Measurements from ENCODE around the gene MAN1B1.

MAN1B1 gene

GRCh38 chr9:137085920-137086530 is 760 bp upstream of the MAN1B1 start:
- DNase-seq (ENCODE audit: low spot score): peak; percentile 62

- no peak for DNase-seq (ENCODE audit: low spot score)
These were observed 682 bp downstream of the MAN1B1 start for GRCh38 chr9:137087409-137087925.

GRCh38 chr9:137088121-137088520 is 1.3 kb downstream of the MAN1B1 start:
- DNase-seq (ENCODE audit: low spot score): no peak

GRCh38 chr9:137089232-137089947 is 2.6 kb downstream of the MAN1B1 start:
- no peak for DNase-seq (ENCODE audit: low spot score)

GRCh38 chr9:137095664-137096517 is 9.1 kb downstream of the MAN1B1 start:
- DNase-seq (ENCODE audit: low spot score): no peak

- no peak for DNase-seq (ENCODE audit: low spot score)
These were observed 10.2 kb downstream of the MAN1B1 start for GRCh38 chr9:137096785-137097546.

- no peak for DNase-seq (ENCODE audit: low spot score)
These were observed 11.1 kb downstream of the MAN1B1 start for GRCh38 chr9:137097761-137098462.

GRCh38 chr9:137099231-137099630 is 12.4 kb downstream of the MAN1B1 start:
- no peak for DNase-seq (ENCODE audit: low spot score)

GRCh38 chr9:137103206-137103999 is 16.6 kb downstream of the MAN1B1 start:
- no peak for DNase-seq (ENCODE audit: low spot score)

GRCh38 chr9:137105814-137106661 is 19.3 kb downstream of the MAN1B1 start:
- DNase-seq (ENCODE audit: low spot score): no peak

- no peak for DNase-seq (ENCODE audit: low spot score)
These were observed 20.0 kb downstream of the MAN1B1 start for GRCh38 chr9:137106662-137107250.

GRCh38 chr9:137107312-137107921 is 20.6 kb downstream of the MAN1B1 start:
- no peak for DNase-seq (ENCODE audit: low spot score)

- DNase-seq (ENCODE audit: low spot score): no peak
These were observed 21.2 kb downstream of the MAN1B1 start for GRCh38 chr9:137107982-137108381.

GRCh38 chr9:137108608-137109249 is 21.9 kb downstream of the MAN1B1 start:
- DNase-seq (ENCODE audit: low spot score): no peak

GRCh38 chr9:137109250-137110146 is 22.7 kb downstream of the MAN1B1 start:
- DNase-seq (ENCODE audit: low spot score): no peak

GRCh38 chr9:137110147-137110910 is 23.5 kb downstream of the MAN1B1 start:
- DNase-seq (ENCODE audit: low spot score): no peak
